Measurements from ENCODE around the gene UBE2F. TPM values are rescaled to one million over a fixed set of nuclear protein-coding genes. Genes with fewer than 3 reads are reported as not detected.
A peak's percentile ranks its signal among the peaks of the same experiment; 100 is the strongest.

Gene UBE2F
- total RNA-seq, 2 experiments from 2014 or later: 19.9 to 27.1 TPM

DNA sequence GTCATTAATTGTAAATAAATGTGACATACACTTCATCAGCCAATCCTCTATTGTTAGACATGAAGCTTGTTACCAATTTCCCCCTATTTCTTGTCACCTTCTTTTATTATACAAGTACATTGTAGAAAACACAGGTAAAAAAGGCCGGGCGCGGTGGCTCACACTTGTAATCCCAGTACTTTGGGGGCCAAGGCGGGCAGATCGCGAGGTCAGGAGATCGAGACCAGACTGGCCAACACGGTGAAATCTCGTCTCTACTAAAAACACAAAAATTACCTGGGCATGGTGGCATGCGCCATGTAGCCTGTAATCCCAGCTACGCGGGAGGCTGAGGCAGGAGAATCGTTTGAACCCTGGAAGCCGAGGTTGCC is 42.7 kb upstream of the UBE2F start:
- BruUV-seq (replicated peaks): no TSS peak
- H2AFZ ChIP-seq (ENCODE audit: low read length): peak overlapping the region; percentile 57; the same call in 1 of the 2 replicates
- POLR2A ChIA-PET: no interaction called here

DNA sequence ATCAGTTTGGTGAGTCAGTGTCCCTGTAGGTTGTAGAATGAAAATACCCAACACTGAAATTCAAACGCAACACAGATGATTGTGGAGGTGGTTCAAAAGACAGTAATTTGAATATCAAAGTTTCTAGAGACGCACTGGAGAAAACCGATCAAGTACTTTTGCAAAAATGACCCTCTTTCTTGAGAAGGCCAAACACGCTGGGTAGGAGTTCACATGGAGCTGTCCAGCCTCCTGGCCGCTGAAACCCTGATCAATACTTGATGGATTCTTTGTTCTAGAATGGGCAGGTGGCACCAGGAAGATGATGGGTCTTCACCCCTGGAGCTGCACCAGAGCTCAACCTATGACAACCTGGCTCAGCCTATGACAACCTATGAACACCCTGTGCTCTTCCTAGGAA is 39.7 kb upstream of the UBE2F start:
- H3K4me3 ChIP-seq (ENCODE audit: low read depth, low read length, poor library complexity, severe bottlenecking): no peak overlapping the region
- no peak overlapping the region for H2AFZ ChIP-seq (ENCODE audit: low read length)
- H3K79me2 ChIP-seq (ENCODE audit: insufficient read depth, low read depth, low read length): no peaks in the 10 kb centered on the region
- BruUV-seq (replicated peaks): no TSS peak
- no peaks in the 10 kb centered on the region for H4K20me1 ChIP-seq (ENCODE audit: insufficient read depth, low read length)
- no peaks in the 10 kb centered on the region for H3K9me2 ChIP-seq (ENCODE audit: insufficient read depth, low read length)
- H3K4me2 ChIP-seq (ENCODE audit: low read length): no peak overlapping the region
- intact Hi-C loops (cut with micrococcal nuclease; ENCODE audit: unreplicated experiment): loop anchor here (10.0 kb wide), 1 partner anchor 228 kb away; the partner anchor contains the start of gene ERFE
- TF ChIP-seq, protein P1, sequence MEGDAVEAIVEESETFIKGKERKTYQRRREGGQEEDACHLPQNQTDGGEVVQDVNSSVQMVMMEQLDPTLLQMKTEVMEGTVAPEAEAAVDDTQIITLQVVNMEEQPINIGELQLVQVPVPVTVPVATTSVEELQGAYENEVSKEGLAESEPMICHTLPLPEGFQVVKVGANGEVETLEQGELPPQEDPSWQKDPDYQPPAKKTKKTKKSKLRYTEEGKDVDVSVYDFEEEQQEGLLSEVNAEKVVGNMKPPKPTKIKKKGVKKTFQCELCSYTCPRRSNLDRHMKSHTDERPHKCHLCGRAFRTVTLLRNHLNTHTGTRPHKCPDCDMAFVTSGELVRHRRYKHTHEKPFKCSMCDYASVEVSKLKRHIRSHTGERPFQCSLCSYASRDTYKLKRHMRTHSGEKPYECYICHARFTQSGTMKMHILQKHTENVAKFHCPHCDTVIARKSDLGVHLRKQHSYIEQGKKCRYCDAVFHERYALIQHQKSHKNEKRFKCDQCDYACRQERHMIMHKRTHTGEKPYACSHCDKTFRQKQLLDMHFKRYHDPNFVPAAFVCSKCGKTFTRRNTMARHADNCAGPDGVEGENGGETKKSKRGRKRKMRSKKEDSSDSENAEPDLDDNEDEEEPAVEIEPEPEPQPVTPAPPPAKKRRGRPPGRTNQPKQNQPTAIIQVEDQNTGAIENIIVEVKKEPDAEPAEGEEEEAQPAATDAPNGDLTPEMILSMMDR (conservative IDR thresholded peaks at IDR 0.05; ENCODE audit: low read length): no peak
- TF ChIP-seq EZH2phosphoT487 (IDR thresholded peaks at IDR 0.05; ENCODE audit: borderline replicate concordance, low read depth, low read length): no peak
- H3K27ac ChIP-seq (ENCODE audit: low read depth, low read length, poor library complexity, severe bottlenecking): no peak overlapping the region
- POLR2A ChIA-PET: interaction anchor here (0.6 kb wide), 1 partner anchor 99 kb away, joined by 3 read pairs; no protein-coding TSS in a partner anchor
- H3K9me3 ChIP-seq (ENCODE audit: low read length): no peaks in the 10 kb centered on the region
- no peaks in the 10 kb centered on the region for H3K36me3 ChIP-seq (ENCODE audit: insufficient read depth, low read length)
- CTCF ChIA-PET (ENCODE audit: unreplicated experiment): no interaction called here
- H3K4me1 ChIP-seq (ENCODE audit: insufficient read depth, low read length, poor library complexity, severe bottlenecking): no peaks in the 10 kb centered on the region
- DNase-seq (ENCODE audit: low spot score): no peak

More for the DNA sequence above, 42.7 kb upstream of the UBE2F start:
- Histone ChIP-seq H3K27ac (ENCODE audit: low read depth, low read length, poor library complexity, severe bottlenecking) (no peak overlapping the region), H4K20me1 (ENCODE audit: insufficient read depth, low read length) (no peaks in the 10 kb centered on the region), H3K9me3 (ENCODE audit: low read length) (no peaks in the 10 kb centered on the region), H3K4me1 (ENCODE audit: insufficient read depth, low read length, poor library complexity, severe bottlenecking) (peaks cover 9% of the 10 kb centered on the region), H3K4me3 (ENCODE audit: low read depth, low read length, poor library complexity, severe bottlenecking) (no peak overlapping the region), H3K36me3 (ENCODE audit: insufficient read depth, low read length) (no peaks in the 10 kb centered on the region), H3K4me2 (ENCODE audit: low read length) (no peak overlapping the region), H3K9me2 (ENCODE audit: insufficient read depth, low read length) (no peaks in the 10 kb centered on the region), H3K79me2 (ENCODE audit: insufficient read depth, low read depth, low read length) (no peaks in the 10 kb centered on the region)
- intact Hi-C loops (cut with micrococcal nuclease; ENCODE audit: unreplicated experiment): loop anchor here (10.0 kb wide), 1 partner anchor 231 kb away; the partner anchor contains the start of gene ERFE
- TF ChIP-seq, protein P1 (conservative IDR thresholded peaks at IDR 0.05; ENCODE audit: low read length): no peak
- TF ChIP-seq EZH2phosphoT487 (IDR thresholded peaks at IDR 0.05; ENCODE audit: borderline replicate concordance, low read depth, low read length): no peak
- DNase-seq (ENCODE audit: low spot score): no peak
- CTCF ChIA-PET (ENCODE audit: unreplicated experiment): no interaction called here

DNA sequence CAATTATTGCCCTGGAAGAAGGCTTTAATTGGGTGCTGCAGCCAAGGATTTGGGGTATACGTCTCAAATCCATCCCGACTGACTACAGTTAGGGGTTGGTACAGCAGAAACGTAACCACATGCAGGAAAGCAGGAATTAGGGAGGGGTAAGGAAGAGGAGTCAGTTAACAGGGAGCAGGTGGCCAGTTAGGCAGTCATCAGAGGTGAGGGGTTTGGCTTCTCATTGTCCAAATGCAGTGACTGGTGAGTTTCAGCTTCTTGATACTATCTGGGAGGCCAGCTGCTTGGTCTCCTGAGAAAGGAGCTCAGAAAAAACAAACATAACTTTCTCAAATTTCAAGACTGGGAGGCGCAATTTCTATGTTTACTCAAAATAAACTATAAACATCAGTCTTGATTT is 38.8 kb upstream of the UBE2F start:
- BruUV-seq (replicated peaks): no TSS peak
- Histone ChIP-seq H3K27ac (ENCODE audit: low read depth, low read length, poor library complexity, severe bottlenecking) (no peak overlapping the region), H3K4me2 (ENCODE audit: low read length) (no peak overlapping the region), H2AFZ (ENCODE audit: low read length) (no peak overlapping the region), H3K9me3 (ENCODE audit: low read length) (no peaks in the 10 kb centered on the region), H3K36me3 (ENCODE audit: insufficient read depth, low read length) (no peaks in the 10 kb centered on the region), H3K4me3 (ENCODE audit: low read depth, low read length, poor library complexity, severe bottlenecking) (no peak overlapping the region), H3K4me1 (ENCODE audit: insufficient read depth, low read length, poor library complexity, severe bottlenecking) (no peaks in the 10 kb centered on the region), H4K20me1 (ENCODE audit: insufficient read depth, low read length) (no peaks in the 10 kb centered on the region), H3K79me2 (ENCODE audit: insufficient read depth, low read depth, low read length) (no peaks in the 10 kb centered on the region), H3K9me2 (ENCODE audit: insufficient read depth, low read length) (no peaks in the 10 kb centered on the region)
- intact Hi-C loops (cut with micrococcal nuclease; ENCODE audit: unreplicated experiment): loop anchor here (10.0 kb wide), 1 partner anchor 227 kb away; the partner anchor contains the start of gene ERFE
- POLR2A ChIA-PET: interaction anchor here (0.5 kb wide), 1 partner anchor 162 kb away, joined by 3 read pairs; no protein-coding TSS in a partner anchor
- DNase-seq (ENCODE audit: low spot score): no peak
- no peak for TF ChIP-seq EZH2phosphoT487 (IDR thresholded peaks at IDR 0.05; ENCODE audit: borderline replicate concordance, low read depth, low read length)
- TF ChIP-seq, protein P1 (conservative IDR thresholded peaks at IDR 0.05; ENCODE audit: low read length): no peak
- CTCF ChIA-PET (ENCODE audit: unreplicated experiment): no interaction called here
